NT2/D1 (cell line): Measurements from ENCODE around the gene KTN1.

Source experiments
- YY1 ChIP-seq: IDR thresholded peaks from 2 replicates; pipeline ENCODE4 v1.6.1; 2011; ENCODE audit not compliant: insufficient read length, insufficient read depth
- ZNF274 ChIP-seq: IDR thresholded peaks from 2 replicates; pipeline ENCODE4 v1.6.1; 2011; ENCODE audit warnings: mild to moderate bottlenecking, low read depth, low read length

DNA sequence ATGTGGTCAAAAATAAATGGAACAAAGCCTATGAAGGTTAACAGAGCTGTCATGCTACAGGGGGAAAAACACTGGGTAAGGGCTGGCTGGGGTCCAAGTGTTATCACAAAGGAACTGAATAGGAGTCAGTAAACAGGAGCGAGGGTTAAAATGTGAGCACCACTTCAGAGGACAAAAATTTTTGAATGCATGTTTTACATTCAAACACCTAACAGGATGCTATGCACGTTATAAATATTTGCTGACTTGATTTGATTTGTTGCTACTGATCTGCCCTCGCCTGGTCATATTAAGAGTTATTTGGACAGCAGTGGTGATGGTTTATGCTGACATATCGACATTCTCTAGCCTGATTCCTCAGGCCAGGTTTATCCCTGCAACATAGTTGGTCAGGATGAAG, 7.4 kb upstream of the KTN1 start:
- TF ChIP-seq ZNF274 (no peak), YY1 (no peak)
